NCI-H2227 treated with DMSO at 0.1 percent for 48 hours (cell line): ENCODE measurements around the gene TLE5.

ENCODE experiments used
- DNase-seq: peaks from one replicate; lab custom pipeline; 2025; lab: John Stamatoyannopoulos, UW

Gene TLE5

GRCh38 chr19:3062165-3063105 is at the start of gene TLE5:
TLE5 (minus strand) TSS chr19:3062495; CDS start chr19:3062200, 295 bp downstream.
- peak; percentile 19 for DNase-seq

GRCh38 chr19:3111586-3112247 is 49.4 kb upstream of the TLE5 start:
- no peak for DNase-seq

- no peak for DNase-seq
These were observed 48.0 kb upstream of the TLE5 start for GRCh38 chr19:3110126-3110825.

GRCh38 chr19:3109491-3109890 is 47.2 kb upstream of the TLE5 start:
- DNase-seq, result no peak

GRCh38 chr19:3108775-3109174 is 46.5 kb upstream of the TLE5 start:
- DNase-seq, result no peak

DNA sequence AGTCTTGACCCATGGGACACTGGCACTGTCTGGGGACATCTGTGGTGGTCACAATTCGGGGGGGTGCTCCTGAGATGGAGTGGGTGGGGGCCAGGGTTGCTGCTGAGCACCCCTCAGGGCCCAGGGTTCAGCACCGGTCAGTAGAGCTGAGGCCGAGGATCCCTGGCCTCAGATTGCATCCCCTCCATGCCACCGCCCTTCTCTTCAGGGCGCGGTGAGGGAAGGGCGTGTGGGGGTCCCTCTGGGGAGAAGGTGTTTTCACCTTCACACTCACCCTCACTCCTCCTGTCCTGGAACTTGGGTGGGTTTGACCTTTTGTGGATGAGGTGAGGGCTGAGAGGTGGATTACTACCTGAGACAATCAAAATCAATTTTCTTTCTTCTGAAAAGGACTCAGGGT is 45.4 kb upstream of the TLE5 start:
- no peak for DNase-seq

- DNase-seq, result no peak
These were observed 44.3 kb upstream of the TLE5 start for GRCh38 chr19:3106509-3107141.

GRCh38 chr19:3105641-3106508 is 43.6 kb upstream of the TLE5 start:
- no peak for DNase-seq

- no peak for DNase-seq
These were observed 42.4 kb upstream of the TLE5 start for GRCh38 chr19:3104708-3104983.

DNA sequence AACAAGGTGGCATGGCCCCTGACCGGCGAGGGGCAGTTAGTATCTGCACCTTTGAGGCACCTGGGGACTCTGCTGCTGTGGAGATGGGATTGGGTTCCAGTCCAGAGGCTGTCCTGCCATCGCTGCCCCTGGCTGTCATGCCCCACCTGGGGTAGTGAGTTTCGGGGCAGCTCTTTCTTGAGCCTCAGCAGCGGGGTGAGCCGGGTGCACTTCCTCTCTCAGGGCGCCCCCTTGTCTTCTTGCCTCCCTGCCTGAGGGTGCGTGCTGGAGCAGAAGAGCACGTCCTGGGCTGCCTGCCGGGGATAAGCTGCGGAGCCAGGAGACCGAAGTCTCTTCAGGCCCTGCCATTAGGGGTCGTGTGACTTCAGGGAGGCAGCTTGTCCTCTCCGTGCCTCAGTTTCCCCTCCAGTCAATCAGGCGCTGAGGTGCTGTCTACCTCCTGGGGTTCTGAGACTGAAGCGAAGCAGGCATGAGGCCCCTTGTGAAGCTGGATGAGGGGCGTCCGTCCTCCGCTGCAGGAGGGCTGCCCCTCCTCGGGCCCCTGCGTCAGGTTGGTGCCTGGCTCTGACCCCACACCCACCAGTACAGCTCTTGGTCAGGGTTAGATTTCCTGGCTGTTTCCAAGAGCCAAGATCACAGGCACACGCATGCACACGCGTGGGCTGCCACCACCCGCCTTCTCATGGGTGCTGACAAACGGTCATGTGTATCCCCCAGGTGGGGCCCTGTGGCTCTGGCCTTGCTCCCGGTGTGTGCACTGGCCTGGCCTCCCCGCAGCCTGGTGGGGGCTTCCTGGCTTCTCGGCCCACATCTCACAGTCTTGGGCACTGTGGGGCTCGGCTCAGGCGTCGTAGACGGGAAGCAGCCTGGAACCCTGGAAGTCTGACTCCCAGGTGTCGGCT is 40.2 kb upstream of the TLE5 start:
- DNase-seq, result no peak

- no peak for DNase-seq
These were observed 38.7 kb upstream of the TLE5 start for GRCh38 chr19:3100747-3101730.

GRCh38 chr19:3100331-3100730 is 38.0 kb upstream of the TLE5 start:
- DNase-seq, result no peak

GRCh38 chr19:3099347-3100145 is 37.3 kb upstream of the TLE5 start:
- DNase-seq, result no peak

DNA sequence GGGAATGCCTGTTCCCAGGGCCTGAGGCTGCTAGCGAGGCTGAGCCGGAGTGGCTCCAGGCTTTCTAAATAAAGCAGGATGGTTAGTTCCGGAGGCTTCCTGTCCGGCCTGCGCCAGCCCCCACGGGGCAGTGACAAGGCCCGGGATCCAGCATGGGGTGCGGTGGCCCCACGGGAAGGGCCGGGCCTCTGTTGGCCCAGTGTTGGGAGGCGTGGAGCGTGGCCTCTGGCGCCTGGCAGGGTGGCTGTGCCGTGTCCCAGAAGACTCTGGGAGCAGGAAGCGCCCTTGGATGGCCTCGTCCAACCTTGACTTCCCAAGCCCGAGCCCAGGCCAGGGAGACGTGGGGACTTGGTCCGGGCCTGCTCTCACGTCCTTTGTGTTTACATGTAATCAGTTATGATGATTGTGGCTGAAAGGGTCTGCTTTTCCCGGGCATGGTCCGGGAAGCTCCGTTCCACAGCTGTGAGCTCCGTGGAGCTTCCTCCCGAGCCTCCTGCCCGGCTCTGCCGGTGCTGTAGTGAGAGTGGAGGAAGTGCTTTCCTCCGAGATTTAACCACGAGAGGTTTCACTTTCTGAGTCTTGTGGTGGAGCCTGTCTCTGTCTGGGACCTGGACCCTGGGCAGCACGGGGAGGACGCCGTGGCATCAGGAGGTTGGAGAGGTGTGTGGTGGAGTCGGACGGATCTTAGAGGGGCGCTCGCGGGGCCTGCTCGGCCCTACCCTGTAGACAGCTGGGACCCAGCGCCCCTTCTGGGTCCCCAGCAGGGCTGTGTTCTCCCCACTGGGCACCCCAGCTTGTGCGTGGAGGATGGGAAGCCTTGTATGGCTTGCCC is 36.4 kb upstream of the TLE5 start:
- DNase-seq, result no peak

GRCh38 chr19:3098141-3098514 is 35.8 kb upstream of the TLE5 start:
- no peak for DNase-seq

GRCh38 chr19:3097442-3097871 is 35.2 kb upstream of the TLE5 start:
- no peak for DNase-seq

- DNase-seq, result no peak
These were observed 34.6 kb upstream of the TLE5 start for GRCh38 chr19:3096902-3097326.
